Astrocyte of the cerebellum (primary cell): ENCODE results near the gene ROR1.
A peak's percentile ranks its signal among the peaks of the same experiment; 100 is the strongest.

ENCODE experiments used
- DNase-seq: peaks from one replicate; pipeline ENCODE4 v3.0.0-alpha.2; 2011; ENCODE audit warnings: low read depth
- H3K4me3 ChIP-seq: 2 replicates; pipeline ENCODE4 v1.5.1; 2011; ENCODE audit warnings: mild to moderate bottlenecking, low read depth, low read length, moderate library complexity
- in situ Hi-C: cut with HindIII; loops from 2 replicates; pipeline ENCODE4 v1.10.0; 2017; ENCODE audit warnings: low sequenced_read_pairs
- TF ChIP-seq, protein P1 (sequence below): IDR thresholded peaks from 2 replicates; pipeline ENCODE4 v1.5.1; 2012; ENCODE audit warnings: low read length, low read depth, moderate library complexity, mild to moderate bottlenecking; ENCODE audit errors: missing control alignments

ROR1 gene

DNA sequence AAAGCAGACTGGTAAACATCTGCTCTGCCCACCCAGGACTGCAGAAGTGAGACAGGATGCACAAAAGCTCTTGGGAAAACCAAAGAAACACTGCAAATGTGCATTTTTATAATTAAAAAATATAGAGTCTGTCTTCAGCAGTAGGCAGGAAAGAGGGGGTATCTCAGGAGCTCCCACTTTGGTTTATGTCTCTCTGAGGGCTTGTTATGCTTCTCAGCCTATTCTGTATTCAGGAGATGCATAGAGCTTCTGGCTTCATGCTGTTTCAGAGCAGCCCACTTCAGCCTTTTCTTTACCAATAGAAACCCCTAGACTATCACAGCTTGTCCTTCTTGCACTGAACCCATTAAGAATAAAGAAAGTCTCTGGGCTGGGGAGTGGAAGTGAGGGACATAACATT, 148.0 kb downstream of the ROR1 start:
- H3K4me3 ChIP-seq, result no peak overlapping the region
- in situ Hi-C loops, result loop anchor here (25.0 kb wide), 1 partner anchor 315 kb away; no protein-coding TSS in a partner anchor
- TF ChIP-seq, protein P1, sequence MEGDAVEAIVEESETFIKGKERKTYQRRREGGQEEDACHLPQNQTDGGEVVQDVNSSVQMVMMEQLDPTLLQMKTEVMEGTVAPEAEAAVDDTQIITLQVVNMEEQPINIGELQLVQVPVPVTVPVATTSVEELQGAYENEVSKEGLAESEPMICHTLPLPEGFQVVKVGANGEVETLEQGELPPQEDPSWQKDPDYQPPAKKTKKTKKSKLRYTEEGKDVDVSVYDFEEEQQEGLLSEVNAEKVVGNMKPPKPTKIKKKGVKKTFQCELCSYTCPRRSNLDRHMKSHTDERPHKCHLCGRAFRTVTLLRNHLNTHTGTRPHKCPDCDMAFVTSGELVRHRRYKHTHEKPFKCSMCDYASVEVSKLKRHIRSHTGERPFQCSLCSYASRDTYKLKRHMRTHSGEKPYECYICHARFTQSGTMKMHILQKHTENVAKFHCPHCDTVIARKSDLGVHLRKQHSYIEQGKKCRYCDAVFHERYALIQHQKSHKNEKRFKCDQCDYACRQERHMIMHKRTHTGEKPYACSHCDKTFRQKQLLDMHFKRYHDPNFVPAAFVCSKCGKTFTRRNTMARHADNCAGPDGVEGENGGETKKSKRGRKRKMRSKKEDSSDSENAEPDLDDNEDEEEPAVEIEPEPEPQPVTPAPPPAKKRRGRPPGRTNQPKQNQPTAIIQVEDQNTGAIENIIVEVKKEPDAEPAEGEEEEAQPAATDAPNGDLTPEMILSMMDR, result no peak
- DNase-seq, result no peak

DNA sequence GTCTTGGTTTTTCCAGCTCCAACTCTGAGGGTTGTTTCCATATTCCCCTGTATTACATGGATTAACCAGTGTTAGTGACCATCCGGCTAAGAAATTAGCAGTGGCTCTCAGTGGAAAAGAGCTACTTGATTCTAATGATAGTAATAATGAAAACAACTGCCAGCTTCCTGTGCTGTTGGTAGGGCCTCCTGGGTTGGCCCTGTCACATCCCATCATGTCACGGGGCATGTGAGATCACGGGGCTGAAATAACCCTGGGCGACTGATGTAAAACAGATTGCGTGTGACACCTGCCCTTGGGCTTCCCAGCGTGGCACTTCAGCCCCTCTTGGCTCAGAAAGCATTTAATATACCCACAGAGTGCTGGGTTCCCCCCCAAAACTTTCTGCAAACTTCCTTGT, 149.0 kb downstream of the ROR1 start:
- TF ChIP-seq, protein P1, result no peak
- DNase-seq, result no peak
- no peak overlapping the region for H3K4me3 ChIP-seq
- in situ Hi-C loops, result loop anchor here (25.0 kb wide), 1 partner anchor 314 kb away; no protein-coding TSS in a partner anchor

DNA sequence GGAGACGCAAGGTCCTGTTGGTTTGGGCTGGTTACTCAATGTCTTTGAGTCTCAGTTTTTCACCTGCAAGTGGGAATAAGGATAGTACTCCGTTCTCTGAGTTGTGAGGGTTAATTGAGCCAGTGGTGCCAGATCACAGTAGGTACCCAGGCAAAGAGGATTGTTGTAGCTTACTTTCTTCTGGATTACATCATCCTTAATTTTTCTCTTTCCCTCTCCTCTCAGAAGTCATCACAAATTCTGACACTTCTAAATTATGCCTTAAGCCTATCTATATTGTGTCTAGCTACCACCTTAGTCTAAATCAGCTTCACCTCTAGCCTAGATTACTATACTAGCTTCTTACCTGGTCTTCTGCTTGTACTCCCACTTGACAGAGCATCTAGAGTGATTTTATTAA, 149.5 kb downstream of the ROR1 start:
- H3K4me3 ChIP-seq, result no peak overlapping the region
- in situ Hi-C loops, result loop anchor here (25.0 kb wide), 1 partner anchor 314 kb away; no protein-coding TSS in a partner anchor
- no peak for DNase-seq
- TF ChIP-seq, protein P1, result no peak

DNA sequence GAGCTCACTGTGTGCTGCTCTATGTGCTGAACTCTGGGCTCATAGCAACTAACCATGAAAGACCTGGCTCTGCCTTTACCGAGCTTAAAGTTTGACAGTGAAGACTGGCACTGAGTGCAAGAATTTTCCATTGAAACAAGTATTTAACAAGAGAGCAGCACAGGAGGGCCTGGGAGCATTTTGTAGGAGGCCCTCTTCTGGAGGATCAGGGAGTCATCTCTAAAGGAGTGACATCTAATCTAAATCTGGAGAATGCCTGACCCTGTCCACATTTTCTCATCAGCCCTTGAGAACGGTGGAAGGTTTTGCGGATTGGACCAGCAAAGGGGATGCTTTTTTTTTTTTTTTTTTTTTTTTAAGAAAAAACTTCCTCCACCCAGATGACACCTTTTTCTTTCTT, 150.8 kb downstream of the ROR1 start:
- no peak overlapping the region for H3K4me3 ChIP-seq
- in situ Hi-C loops, result loop anchor here (25.0 kb wide), 1 partner anchor 313 kb away; no protein-coding TSS in a partner anchor
- TF ChIP-seq, protein P1, result peak; percentile 5
- no peak for DNase-seq

DNA sequence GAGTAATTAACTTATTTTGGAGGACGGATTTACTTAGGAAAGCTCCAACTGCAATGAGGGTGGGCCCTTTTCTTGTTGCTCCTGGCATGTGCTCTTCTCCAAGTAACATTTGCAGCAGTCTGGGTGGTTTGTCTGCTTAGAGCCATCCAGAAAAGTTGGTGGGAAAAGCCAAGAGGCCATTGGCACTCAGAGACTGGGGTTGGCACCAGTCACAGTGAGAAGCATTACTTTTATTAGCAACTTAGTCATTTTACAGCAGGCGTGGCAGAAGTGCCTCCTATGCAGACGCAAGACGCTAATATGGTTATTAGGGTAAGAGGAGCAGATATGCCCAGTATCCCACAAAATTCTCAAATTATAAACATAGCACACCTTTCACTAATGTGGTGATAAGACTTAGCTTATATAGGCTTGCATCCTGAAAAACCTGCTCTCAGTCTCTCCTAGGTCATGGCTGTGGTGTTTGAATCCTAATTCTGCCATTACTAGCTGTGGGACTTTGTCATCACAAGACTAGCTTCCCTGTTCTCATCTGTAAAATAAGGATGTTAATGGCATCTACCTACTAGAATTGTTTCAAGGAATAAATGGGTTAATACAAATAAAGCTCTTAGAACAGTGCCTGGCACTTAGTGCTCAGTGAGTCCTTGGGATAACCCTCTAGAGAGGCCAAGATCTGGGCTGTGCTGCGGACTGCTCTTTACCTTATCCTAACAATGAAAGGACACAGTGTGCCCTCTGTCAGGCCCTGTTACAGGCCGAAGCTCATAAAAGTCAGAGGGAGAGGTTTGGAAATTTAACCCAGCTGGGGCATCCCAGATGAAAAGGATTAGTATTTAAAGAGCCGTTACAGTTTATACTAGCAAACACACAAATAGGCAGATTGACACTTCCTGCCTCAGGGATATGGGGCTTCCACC, 154.6 kb downstream of the ROR1 start:
- in situ Hi-C loops, result no loop called here
- TF ChIP-seq, protein P1, result no peak
- no peak for DNase-seq
- H3K4me3 ChIP-seq, result no peak overlapping the region

DNA sequence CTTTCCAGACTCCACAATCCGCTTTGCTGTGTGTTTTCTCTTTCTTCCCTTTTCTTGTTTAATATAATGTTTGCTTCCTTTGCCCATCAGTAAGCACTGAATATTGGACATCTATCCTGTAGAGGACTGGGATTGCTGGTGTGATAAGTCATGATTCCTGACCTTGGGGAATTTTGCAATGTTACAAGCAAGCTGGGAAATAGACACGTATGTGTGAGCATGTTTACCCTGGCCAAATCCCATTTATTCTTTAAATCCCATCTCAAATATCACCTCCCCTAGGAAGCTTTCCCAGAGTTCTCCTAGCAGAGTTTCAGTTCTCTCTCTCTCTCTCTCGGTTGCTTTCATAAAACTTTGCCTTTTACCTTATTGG, 155.3 kb downstream of the ROR1 start:
- H3K4me3 ChIP-seq, result no peak overlapping the region
- no peak for DNase-seq
- in situ Hi-C loops, result no loop called here
- TF ChIP-seq, protein P1, result no peak
